HG03066 (cell line): ENCODE data around the gene SMYD3.

Experiments used
- ATAC-seq: cut with Tn5 transposase; IDR thresholded peaks from one replicate; pipeline ENCODE4 v1.9.1; 2021; ENCODE audit warnings: low read depth; ENCODE audit not compliant: unreplicated experiment

Gene SMYD3

GRCh38 chr1:246506674-246507481, at the start of gene SMYD3:
TSS of gene SMYD3 (minus strand) at chr1:246507279.
- ATAC-seq, result peak; percentile 89

- no peak for ATAC-seq
Observed at GRCh38 chr1:246554201-246554600, 47.1 kb upstream of the SMYD3 start.

- ATAC-seq, result no peak
Observed at GRCh38 chr1:246552110-246552509, 45.0 kb upstream of the SMYD3 start.

- ATAC-seq, result no peak
Observed at GRCh38 chr1:246550402-246550801, 43.3 kb upstream of the SMYD3 start.

DNA sequence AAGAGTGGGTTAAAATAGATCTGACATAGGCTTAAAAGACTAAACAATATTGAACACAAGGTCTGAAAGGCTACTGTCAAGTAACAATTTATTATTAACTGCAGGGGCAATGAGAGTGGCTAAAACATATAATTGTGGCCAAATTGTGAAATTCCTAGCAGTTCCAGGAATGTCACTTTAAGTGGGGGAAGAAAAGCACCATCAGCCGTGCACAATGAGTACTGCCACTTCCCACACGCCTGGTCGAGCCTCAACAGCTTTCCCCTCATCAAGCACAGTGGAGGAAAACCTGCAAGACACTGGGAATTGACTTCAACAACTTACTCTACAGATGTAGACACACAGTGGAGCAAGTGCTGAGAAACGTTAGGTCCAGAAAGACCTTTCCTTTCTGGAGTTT, 42.6 kb upstream of the SMYD3 start:
- ATAC-seq, result no peak

DNA sequence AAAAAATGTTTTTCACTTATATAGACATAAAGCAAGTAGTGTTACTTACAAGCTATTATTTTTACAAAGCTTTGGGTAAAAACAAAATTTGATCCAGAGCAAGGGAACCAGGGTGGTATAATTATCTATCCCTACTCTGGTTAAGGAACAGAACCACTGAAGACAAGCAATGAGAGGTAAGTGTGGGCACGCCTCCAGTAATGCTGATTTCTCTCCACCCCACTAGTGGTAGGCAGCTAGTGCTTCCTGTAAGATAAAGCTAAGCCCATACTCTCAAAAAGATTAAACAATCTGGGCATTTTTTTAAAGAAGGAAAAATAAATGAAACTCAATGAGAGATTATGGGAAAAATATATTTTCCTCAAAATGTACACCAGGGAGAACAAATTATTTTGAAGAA, 36.9 kb upstream of the SMYD3 start:
- ATAC-seq, result no peak

DNA sequence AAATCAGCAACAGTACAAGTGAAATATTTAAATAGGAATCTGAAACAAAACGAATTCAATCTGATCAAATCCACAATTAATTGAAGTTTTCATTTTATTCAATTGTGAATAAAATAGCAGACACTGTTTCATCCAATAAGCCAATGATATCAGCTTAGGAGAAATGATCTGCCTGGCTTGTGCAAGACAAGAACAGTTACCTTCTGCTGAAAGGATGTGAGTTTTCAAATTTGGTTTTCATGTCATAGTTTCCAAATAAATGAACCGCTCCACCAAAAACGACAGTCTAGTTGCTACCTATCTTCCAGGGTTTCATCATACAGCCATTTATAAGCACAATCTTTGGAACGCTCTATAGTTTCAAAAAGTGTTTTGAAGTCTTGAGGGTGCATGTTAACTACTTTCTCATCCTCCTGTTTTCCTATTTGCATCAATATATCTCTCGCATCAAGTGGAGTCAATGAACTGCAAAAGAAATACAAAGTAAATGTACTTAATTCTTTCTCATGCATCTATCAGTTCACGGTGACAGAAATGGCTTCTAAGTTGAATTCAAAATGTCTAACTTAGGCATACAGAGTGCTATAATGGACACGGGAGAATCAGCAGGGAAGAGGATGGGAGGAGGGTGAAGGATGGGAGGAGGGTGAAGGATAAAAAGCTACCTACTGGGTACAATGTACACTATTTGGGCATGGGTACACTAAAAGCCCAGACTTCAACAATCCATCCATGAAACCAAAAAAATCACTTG, 33.8 kb upstream of the SMYD3 start:
- ATAC-seq, result no peak

GRCh38 chr1:246537887-246538286, 30.8 kb upstream of the SMYD3 start:
- no peak for ATAC-seq

DNA sequence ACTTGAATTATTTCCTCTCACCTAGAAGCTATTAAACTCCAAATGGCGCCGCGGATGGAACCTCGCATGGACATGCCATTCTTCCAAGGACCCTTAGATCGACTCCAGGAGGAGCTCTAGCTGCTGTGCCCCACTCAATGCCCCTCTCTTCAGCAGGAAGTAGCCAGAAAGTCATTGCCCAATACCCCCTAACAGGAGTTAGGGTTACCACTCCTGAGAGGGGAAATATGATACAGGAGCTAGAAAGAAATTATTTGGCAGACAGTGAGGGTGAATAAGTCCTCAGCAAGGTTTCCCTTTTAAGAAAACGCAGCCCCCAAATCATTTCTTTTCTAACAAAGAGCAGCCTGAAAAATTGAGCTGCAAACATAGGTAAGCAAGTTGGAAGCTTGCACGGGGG, 30.4 kb upstream of the SMYD3 start:
- no peak for ATAC-seq

GRCh38 chr1:246534114-246534513, 27.0 kb upstream of the SMYD3 start:
- ATAC-seq, result no peak

- ATAC-seq, result no peak
Observed at GRCh38 chr1:246533371-246533905, 26.4 kb upstream of the SMYD3 start.

DNA sequence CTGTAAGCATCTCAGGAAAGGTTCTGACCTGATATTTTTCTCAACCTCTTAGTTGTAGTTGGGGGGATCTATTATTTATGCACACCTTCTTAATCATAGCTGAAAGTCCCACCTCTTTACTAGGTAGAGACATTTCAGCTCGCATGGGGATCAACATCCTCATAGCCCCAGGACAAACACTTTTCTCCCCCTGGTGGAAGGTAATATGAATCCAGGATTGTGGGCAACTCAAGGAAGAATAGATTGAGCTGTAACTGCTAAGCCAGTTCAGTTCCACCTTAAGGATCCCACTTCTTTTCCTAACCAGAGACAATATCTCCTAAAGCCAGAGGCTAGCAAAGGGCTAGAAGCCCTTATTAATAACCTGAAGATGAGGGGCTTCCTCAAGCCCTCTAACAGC, 25.4 kb upstream of the SMYD3 start:
- ATAC-seq, result no peak

- ATAC-seq, result no peak
Observed at GRCh38 chr1:246530482-246530881, 23.4 kb upstream of the SMYD3 start.

- ATAC-seq, result no peak
Observed at GRCh38 chr1:246528933-246529731, 22.1 kb upstream of the SMYD3 start.

DNA sequence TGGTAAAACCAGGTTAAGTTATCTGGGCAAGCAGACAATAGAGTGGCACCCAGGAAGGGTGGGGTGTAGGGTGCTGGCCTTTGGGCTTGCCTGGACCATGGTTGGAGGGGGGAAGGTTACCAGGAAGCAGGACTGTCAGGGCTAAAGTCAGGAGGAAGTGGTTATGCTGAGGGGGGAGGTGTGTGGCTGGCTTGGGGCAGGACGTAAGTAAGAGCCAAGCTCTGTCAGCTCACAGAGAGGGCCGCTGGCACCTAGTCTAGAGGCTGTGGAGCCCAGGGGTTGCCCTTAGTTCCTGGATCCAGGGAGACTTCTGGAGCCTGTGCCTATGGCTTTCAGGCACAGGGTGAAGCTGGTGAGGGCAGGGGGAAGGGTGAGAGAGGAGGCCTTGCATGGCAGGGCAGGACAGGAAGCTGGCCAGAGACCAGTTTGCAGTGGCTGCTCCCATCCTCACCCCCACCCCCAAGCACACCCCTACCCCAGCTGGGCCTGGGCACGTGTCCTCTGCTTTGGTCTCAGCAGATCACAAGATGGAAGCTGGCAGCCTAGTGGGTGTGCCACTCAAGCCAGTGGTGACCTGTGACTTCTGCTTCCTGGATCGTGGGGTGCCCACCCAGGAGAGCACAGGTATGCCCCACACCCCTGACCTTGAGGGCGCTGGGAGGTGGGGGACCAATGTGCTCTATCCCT, 20.5 kb upstream of the SMYD3 start:
- peak; percentile 70 for ATAC-seq

GRCh38 chr1:246526915-246527314, 19.8 kb upstream of the SMYD3 start:
- no peak for ATAC-seq

DNA sequence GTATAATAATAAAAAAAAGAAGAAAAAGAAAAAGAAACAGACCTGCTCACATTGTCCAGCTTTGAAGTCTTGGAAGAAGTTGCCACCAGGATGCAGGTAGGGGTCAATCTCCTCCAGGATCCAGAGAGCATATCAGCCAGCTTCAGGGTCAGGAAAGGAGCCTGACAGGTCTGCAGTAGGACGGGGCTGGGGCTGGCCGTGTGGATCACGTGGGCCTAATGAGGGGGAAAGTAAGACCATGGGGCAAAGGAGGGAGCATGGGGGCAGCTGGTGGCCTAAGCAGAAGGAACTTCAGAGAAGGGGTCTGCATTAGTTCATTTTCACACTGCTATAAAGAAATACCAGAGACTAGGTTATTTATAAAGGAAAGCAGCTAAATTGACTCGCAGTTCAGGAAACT, 19.3 kb upstream of the SMYD3 start:
- ATAC-seq, result no peak

GRCh38 chr1:246519514-246519913, 12.4 kb upstream of the SMYD3 start:
- no peak for ATAC-seq

DNA sequence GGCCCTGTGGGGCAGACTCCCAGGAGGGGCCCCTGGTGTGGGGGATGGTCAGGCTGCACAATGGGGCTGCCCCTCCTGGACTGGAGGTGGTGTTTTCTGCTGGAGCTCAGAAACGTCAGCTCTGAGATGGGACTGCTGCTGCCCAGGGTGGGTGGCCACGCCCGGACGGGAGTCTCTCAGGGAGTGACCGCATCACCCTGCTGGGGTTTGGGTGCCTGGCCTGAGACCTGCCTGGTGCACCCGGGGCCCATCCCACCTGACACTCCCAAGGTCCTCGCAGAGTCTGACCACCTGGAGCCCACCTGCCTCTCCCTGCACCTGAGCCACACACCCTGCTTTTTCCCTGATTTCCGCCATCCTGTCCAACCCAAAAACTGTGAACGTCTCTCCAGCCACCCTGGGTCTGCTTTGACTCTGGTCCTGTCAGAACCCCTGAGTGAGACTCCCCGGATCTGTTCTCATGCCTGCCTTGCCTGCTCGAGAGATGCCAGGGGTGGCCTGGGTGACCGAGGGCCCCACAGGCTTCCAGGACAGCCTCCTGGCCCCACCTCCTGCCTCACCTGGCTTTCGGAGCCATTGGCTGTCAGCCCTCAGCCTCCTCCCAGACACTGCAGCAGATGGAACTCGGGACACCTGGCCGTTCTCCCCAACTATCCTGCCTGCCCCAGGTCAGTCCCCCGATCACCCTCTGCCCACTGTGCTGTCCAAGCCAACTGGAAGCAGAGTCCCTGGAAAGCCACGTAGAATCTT, 11.6 kb upstream of the SMYD3 start:
- ATAC-seq, result no peak

GRCh38 chr1:246517391-246517790, 10.3 kb upstream of the SMYD3 start:
- ATAC-seq, result no peak
